Endothelial cell of umbilical vein (primary cell): ENCODE results near the gene JPH2. TPM values are rescaled to one million over a fixed set of nuclear protein-coding genes. Genes with fewer than 3 reads are reported as not detected.

Experiments used
- BruUV-seq: library from RNA; stranded (reverse); fragments of 400-500 nt; replicated peaks from 2 replicates; lab custom pipeline; 2021; lab: Mats Ljungman, UMichigan
- CTCF ChIA-PET: fragments of 300-600, 350-600 bp; sonication (Branson Sonifier 250); formaldehyde crosslinking; loops from one replicate; lab custom pipeline; 2021; ENCODE audit warnings: antibody characterized with exemption, inconsistent platforms; lab: Charles Lee
- POLR2A ChIA-PET: fragments of 300-600, 350-600 bp; sonication (Branson Sonifier 250); formaldehyde crosslinking; loops from one replicate; lab custom pipeline; 2021; ENCODE audit warnings: antibody characterized with exemption, inconsistent platforms; lab: Charles Lee
- DNase-seq: peaks from one replicate; pipeline ENCODE4 v3.0.0-alpha.2; 2011; ENCODE audit warnings: low read depth, low spot score
- FAIRE-seq: peaks from 2 replicates; lab custom pipeline; 2011; peaks lifted over from hg19 to GRCh38; lab: Jason Lieb, UNC
- H2AFZ ChIP-seq: 2 replicates; pipeline ENCODE4 v1.6.0; 2012; ENCODE audit warnings: low read depth, low read length, control low read depth, inconsistent platforms
- H3K27ac ChIP-seq: 2 replicates; pipeline ENCODE4 v1.5.1; 2011; ENCODE audit warnings: low read depth, mild to moderate bottlenecking, control low read depth, low read length, moderate library complexity; ENCODE audit not compliant: insufficient read depth
- H3K27me3 ChIP-seq, 2 experiments: 2 replicates each; pipeline versions ENCODE4 v1.6.0 to v1.6.1; 2011; ENCODE audit warnings: low read length in 2 of 2, mixed read lengths in 1 of 2; ENCODE audit not compliant: control insufficient read depth in 2 of 2, insufficient read depth in 2 of 2
- H3K36me3 ChIP-seq, 2 experiments: 2 replicates in 1 of 2; 3 replicates in 1 of 2; pipeline ENCODE4 v1.5.1; 2011; ENCODE audit warnings: low read length in 2 of 2, mild to moderate bottlenecking in 1 of 2, moderate library complexity in 1 of 2; ENCODE audit not compliant: control insufficient read depth in 2 of 2, insufficient read depth in 2 of 2; ENCODE audit errors: extremely low read depth in 1 of 2
- H3K4me1 ChIP-seq: 3 replicates; pipeline ENCODE4 v1.5.1; 2011; ENCODE audit warnings: mild to moderate bottlenecking, low read length; ENCODE audit not compliant: control insufficient read depth, insufficient read depth; ENCODE audit errors: extremely low read depth
- H3K4me2 ChIP-seq: 2 replicates; pipeline ENCODE4 v1.6.1; 2011; ENCODE audit warnings: low read length, control low read depth, mixed read lengths; ENCODE audit not compliant: insufficient read depth
- H3K4me3 ChIP-seq, 3 experiments: fragments of 200-600 bp in 1 of 3; sonication (generic), shearing (Covaris generic) in 1 of 3; replicated peaks in 1 of 3; 2 replicates each; pipeline ENCODE4 v1.5.1; 2011 to 2016; ENCODE audit warnings: control low read depth in 3 of 3, low read length in 3 of 3, mild to moderate bottlenecking in 2 of 3, inconsistent platforms in 1 of 3, low read depth in 1 of 3, moderate library complexity in 1 of 3; ENCODE audit not compliant: insufficient read depth in 1 of 3
- H3K79me2 ChIP-seq: 2 replicates; pipeline ENCODE4 v1.6.0; 2012; ENCODE audit warnings: low read length, inconsistent platforms; ENCODE audit not compliant: control insufficient read depth, insufficient read depth
- H3K9ac ChIP-seq: replicated peaks from 2 replicates; pipeline ENCODE3; 2011; ENCODE audit warnings: low read length, control low read depth; ENCODE audit not compliant: insufficient read depth; ENCODE audit errors: extremely low read depth
- H3K9me1 ChIP-seq: replicated peaks from 3 replicates; pipeline ENCODE4 v1.6.0; 2011; ENCODE audit warnings: mild to moderate bottlenecking, low read length; ENCODE audit not compliant: control insufficient read depth, insufficient read depth; ENCODE audit errors: extremely low read depth
- H3K9me3 ChIP-seq: replicated peaks from 2 replicates; pipeline ENCODE4 v1.5.1; 2012; ENCODE audit warnings: low read length, inconsistent platforms; ENCODE audit not compliant: control insufficient read depth, insufficient read depth
- H4K20me1 ChIP-seq: replicated peaks from 2 replicates; pipeline ENCODE3; 2011; ENCODE audit warnings: mild to moderate bottlenecking, low read length; ENCODE audit not compliant: control insufficient read depth, insufficient read depth; ENCODE audit errors: extremely low read depth
- EZH2 ChIP-seq: IDR thresholded peaks from 2 replicates; pipeline ENCODE4 v1.6.1; 2012; ENCODE audit warnings: borderline replicate concordance, low read depth, mild to moderate bottlenecking, moderate library complexity, low read length, inconsistent platforms; ENCODE audit not compliant: severe bottlenecking
- FOS ChIP-seq: IDR thresholded peaks from 2 replicates; pipeline ENCODE4 v1.6.1; 2011; ENCODE audit warnings: mild to moderate bottlenecking, low read length, moderate library complexity, borderline replicate concordance; ENCODE audit not compliant: insufficient read depth
- GATA2 ChIP-seq: IDR thresholded peaks from 2 replicates; pipeline ENCODE4 v1.7.0; 2011; ENCODE audit warnings: low read depth, mild to moderate bottlenecking, moderate library complexity, mixed read lengths, low read length; ENCODE audit not compliant: insufficient read length, insufficient read depth
- JUN ChIP-seq: IDR thresholded peaks from 2 replicates; pipeline ENCODE4 v1.6.1; 2011; ENCODE audit warnings: borderline replicate concordance, low read depth; ENCODE audit not compliant: insufficient read length, insufficient read depth
- MYC ChIP-seq: IDR thresholded peaks from one replicate; pipeline ENCODE4 v1.6.1; 2011; ENCODE audit warnings: mild to moderate bottlenecking, low read depth, low read length
- POLR2A ChIP-seq: IDR thresholded peaks from 2 replicates; pipeline ENCODE4 v1.6.1; 2012; ENCODE audit warnings: low read depth, mild to moderate bottlenecking, control low read depth, low read length
- POLR2AphosphoS5 ChIP-seq: IDR thresholded peaks from 2 replicates; pipeline ENCODE4 v1.6.1; 2012; ENCODE audit warnings: low read depth, mild to moderate bottlenecking, control low read depth, low read length, moderate library complexity; ENCODE audit not compliant: insufficient read depth
- dilution Hi-C: fragments of 300-500 bp; cut with MboI; formaldehyde crosslinking; loops from one replicate; pipeline ENCODE4 v1.15.0; 2019; ENCODE audit warnings: low sequenced_read_pairs; ENCODE audit not compliant: extremely low pct_ligation_motif_present
- intact Hi-C: fragments of 100-400 bp; cut with micrococcal nuclease; formaldehyde crosslinking; loops from one replicate; pipeline ENCODE4 v1.10.0; 2022
- polyA plus RNA-seq, 4 experiments: library from polyadenylated mRNA; depleted of rRNA in 3 of 4; stranded (reverse) in 3 of 4; unstranded in 1 of 4; fragments of >200 nt; gene quantifications; 2 replicates each; pipeline versions ENCODE4 v1.2.1 to v1.2.3, GENCODE V29; 2011 to 2012; ENCODE audit warnings: missing spikeins in 1 of 4
- total RNA-seq: library from RNA; stranded (reverse); gene quantifications from 2 replicates; pipeline ENCODE4 v1.2.3, GENCODE V29; 2021
- TF ChIP-seq, protein P1 (sequence below), 2 donors: IDR thresholded peaks; 1 replicate in 1 of 2; 2 replicates in 1 of 2; pipeline ENCODE4 v1.5.1; 2011; ENCODE audit warnings: low read length in 2 of 2, mild to moderate bottlenecking in 2 of 2, moderate library complexity in 2 of 2, control low read depth in 1 of 2, inconsistent platforms in 1 of 2, low read depth in 1 of 2; ENCODE audit not compliant: insufficient read depth in 1 of 2; ENCODE audit errors: extremely low read depth in 1 of 2
- TF ChIP-seq, protein P2 (sequence below): IDR thresholded peaks from 2 replicates; pipeline ENCODE4 v1.6.1; 2011; ENCODE audit not compliant: insufficient read depth, insufficient read length

The JPH2 gene
- total and polyA plus RNA-seq, 2 donors (not counting 3 experiments of a cell fraction or from before 2014, with no cell fraction given): not detected

DNA sequence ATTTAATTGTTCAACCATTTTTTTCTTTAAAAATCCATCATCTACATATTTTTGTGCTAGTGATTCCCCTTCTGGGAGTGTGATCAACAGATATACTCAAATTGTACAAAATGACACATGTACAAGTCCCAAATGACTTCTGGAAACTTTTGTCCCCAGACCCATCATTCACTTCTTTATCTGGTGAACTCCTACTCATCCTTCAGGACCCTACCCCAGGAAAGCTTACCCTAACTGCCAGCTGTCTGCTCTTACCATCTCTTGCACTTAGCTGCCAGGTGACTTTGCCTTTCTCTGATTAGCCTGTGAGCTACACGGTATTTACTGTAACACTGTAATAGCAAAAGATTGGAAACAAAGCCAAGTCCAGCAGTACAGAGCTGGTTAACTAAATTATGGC is 55.3 kb downstream of the JPH2 start:
- H3K9me1 ChIP-seq: no peaks in the 10 kb centered on the region
- TF ChIP-seq, protein P1, sequence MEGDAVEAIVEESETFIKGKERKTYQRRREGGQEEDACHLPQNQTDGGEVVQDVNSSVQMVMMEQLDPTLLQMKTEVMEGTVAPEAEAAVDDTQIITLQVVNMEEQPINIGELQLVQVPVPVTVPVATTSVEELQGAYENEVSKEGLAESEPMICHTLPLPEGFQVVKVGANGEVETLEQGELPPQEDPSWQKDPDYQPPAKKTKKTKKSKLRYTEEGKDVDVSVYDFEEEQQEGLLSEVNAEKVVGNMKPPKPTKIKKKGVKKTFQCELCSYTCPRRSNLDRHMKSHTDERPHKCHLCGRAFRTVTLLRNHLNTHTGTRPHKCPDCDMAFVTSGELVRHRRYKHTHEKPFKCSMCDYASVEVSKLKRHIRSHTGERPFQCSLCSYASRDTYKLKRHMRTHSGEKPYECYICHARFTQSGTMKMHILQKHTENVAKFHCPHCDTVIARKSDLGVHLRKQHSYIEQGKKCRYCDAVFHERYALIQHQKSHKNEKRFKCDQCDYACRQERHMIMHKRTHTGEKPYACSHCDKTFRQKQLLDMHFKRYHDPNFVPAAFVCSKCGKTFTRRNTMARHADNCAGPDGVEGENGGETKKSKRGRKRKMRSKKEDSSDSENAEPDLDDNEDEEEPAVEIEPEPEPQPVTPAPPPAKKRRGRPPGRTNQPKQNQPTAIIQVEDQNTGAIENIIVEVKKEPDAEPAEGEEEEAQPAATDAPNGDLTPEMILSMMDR (IDR thresholded peaks at IDR 0.05; ENCODE audit: extremely low read depth in 1 of 2, insufficient read depth in 1 of 2, low read depth in 1 of 2, low read length in 2 of 2): no peak
- TF ChIP-seq MYC (no peak), JUN (no peak), EZH2 (no peak), POLR2A (no peak), GATA2 (no peak), FOS (no peak), POLR2AphosphoS5 (no peak)
- TF ChIP-seq, protein P2, sequence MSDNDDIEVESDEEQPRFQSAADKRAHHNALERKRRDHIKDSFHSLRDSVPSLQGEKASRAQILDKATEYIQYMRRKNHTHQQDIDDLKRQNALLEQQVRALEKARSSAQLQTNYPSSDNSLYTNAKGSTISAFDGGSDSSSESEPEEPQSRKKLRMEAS: no peak
- CTCF ChIA-PET: interaction anchor here (0.6 to 3.2 kb wide), 5 partner anchors 15 to 64 kb away, joined by 3 to 20 read pairs (median 7); no protein-coding TSS in a partner anchor
- H2AFZ ChIP-seq: no peak overlapping the region
- no peaks in the 10 kb centered on the region for H3K4me1 ChIP-seq
- no peak overlapping the region for H3K4me3 ChIP-seq
- H3K36me3 ChIP-seq: no peaks in the 10 kb centered on the region
- no peak overlapping the region for H3K9ac ChIP-seq
- H3K79me2 ChIP-seq: no peaks in the 10 kb centered on the region
- no peak overlapping the region for H3K27ac ChIP-seq
- peaks cover 0 to 4% of the 10 kb centered on the region in 2 experiments for H3K27me3 ChIP-seq
- FAIRE-seq (no peak), DNase-seq (no peak)
- no peaks in the 10 kb centered on the region for H3K9me3 ChIP-seq
- intact Hi-C loops (no loop called here), dilution Hi-C loops (no loop called here)
- no peak overlapping the region for H3K4me2 ChIP-seq
- no TSS peak for BruUV-seq
- POLR2A ChIA-PET: no interaction called here
- no peaks in the 10 kb centered on the region for H4K20me1 ChIP-seq
